ENCODE results near the gene KCNQ1OT1. TPM values are rescaled to one million over a fixed set of nuclear protein-coding genes. Genes with fewer than 3 reads are reported as not detected.

Gene KCNQ1OT1
- total and polyA plus RNA-seq, 2 of the 4 experiments (the other 2 are of a cell fraction), result 0.14 to 2.0 TPM

GRCh38 chr11:2573240-2574042, 126.4 kb downstream of the KCNQ1OT1 start:
- Histone ChIP-seq H3K56ac (ENCODE audit: extremely low read depth, insufficient read depth, low read length) (no peak overlapping the region), H2BK20ac (ENCODE audit: low read depth, low read length) (no peak overlapping the region), H4K5ac (ENCODE audit: low read depth, low read length) (no peak overlapping the region), H2AK5ac (ENCODE audit: low read depth, low read length) (no peak overlapping the region), H4K20me1 (ENCODE audit: insufficient read depth, low read length) (no peaks in the 10 kb centered on the region), H3K23ac (ENCODE audit: low read depth, low read length) (no peak overlapping the region), H3K4me1 (ENCODE audit: control insufficient read depth, insufficient read depth, low read length) (no peaks in the 10 kb centered on the region), H2BK15ac (ENCODE audit: low read depth, low read length) (no peak overlapping the region), H4K91ac (ENCODE audit: insufficient read depth, low read depth, low read length) (no peak overlapping the region), H2AFZ (replicated peaks; ENCODE audit: low read length, poor library complexity) (no peak overlapping the region), H3K27ac (ENCODE audit: insufficient read depth, low read length) (no peak overlapping the region), H3K4me2 (ENCODE audit: low read depth, low read length) (no peak overlapping the region), H3K36me3 (ENCODE audit: control insufficient read depth, insufficient read depth, low read length) (no peaks in the 10 kb centered on the region), H3K14ac (replicated peaks; ENCODE audit: low read depth, low read length) (no peak overlapping the region), H2AK9ac (replicated peaks; ENCODE audit: low read depth, low read length, poor library complexity) (no peak overlapping the region), H3K9ac (ENCODE audit: low read depth, low read length) (no peak overlapping the region), H3K79me1 (ENCODE audit: low read depth in 1 of 2, low read length in 2 of 2) (no peaks in the 10 kb centered on the region), H3K9me3 (ENCODE audit: control insufficient read depth, insufficient read depth, low read length) (no peaks in the 10 kb centered on the region; the same call in 1 of the 2 replicates), H3K4me3 (ENCODE audit: insufficient read depth, low read depth, low read length) (no peak overlapping the region), H3K27me3 (ENCODE audit: control insufficient read depth, insufficient read depth, low read length) (peaks cover 11% of the 10 kb centered on the region; the same call in 1 of the 2 replicates), H3K18ac (ENCODE audit: low read depth, low read length) (no peak overlapping the region), H2BK5ac (ENCODE audit: low read depth, low read length, poor library complexity, severe bottlenecking) (no peak overlapping the region), H3K9me1 (ENCODE audit: insufficient read depth, low read length) (no peaks in the 10 kb centered on the region), H4K8ac (ENCODE audit: low read depth in 2 of 2, low read length in 2 of 2) (no peak overlapping the region), H2BK120ac (ENCODE audit: low read depth, low read length) (no peak overlapping the region), H3K4ac (ENCODE audit: low read depth, low read length) (no peak overlapping the region)
- intact Hi-C loops (cut with micrococcal nuclease) (no loop called here), in situ Hi-C loops (cut with MboI; ENCODE audit: low sequenced_read_pairs) (no loop called here), dilution Hi-C loops (cut with HindIII; ENCODE audit: low sequenced_read_pairs, unreplicated experiment) (no loop called here)
- ATAC-seq (ENCODE audit: low read depth) (no peak), DNase-seq (no peak)
- 82% methylated on average over 20 of the region's 28 CpGs; no CpG with 5 or more reads in 1 of the 2 experiments for WGBS, 2 experiments (ENCODE audit: extremely low coverage in 2 of 2, insufficient read length in 1 of 2)
- ChIA-PET CTCF (no interaction called here), POLR2A (ENCODE audit: unreplicated experiment) (no interaction called here)
- TF ChIP-seq NFE2L2 (IDR thresholded peaks at IDR 0.05; ENCODE audit: low read depth, low read length) (no peak), ELK1 (IDR thresholded peaks at IDR 0.05; ENCODE audit: borderline replicate concordance, low read depth, low read length) (no peak), BHLHE40 (IDR thresholded peaks at IDR 0.05; ENCODE audit: low read depth, low read length) (no peak), RCOR1 (IDR thresholded peaks at IDR 0.05; ENCODE audit: insufficient replicate concordance, low read length) (no peak), FOS (IDR thresholded peaks at IDR 0.05; ENCODE audit: low read depth, low read length) (no peak), MXI1 (IDR thresholded peaks at IDR 0.05; ENCODE audit: borderline replicate concordance, low read depth, low read length) (no peak), SMC3 (IDR thresholded peaks at IDR 0.05; ENCODE audit: low read depth, low read length) (no peak), RAD21 (IDR thresholded peaks at IDR 0.05; ENCODE audit: low read length) (no peak), POLR2A (IDR thresholded peaks at IDR 0.05; ENCODE audit: low read depth, low read length) (no peak), CTCF (conservative IDR thresholded peaks at IDR 0.05; ENCODE audit: low read depth, low read length) (no peak), RFX5 (IDR thresholded peaks at IDR 0.05; ENCODE audit: low read depth, low read length) (no peak), MAZ (IDR thresholded peaks at IDR 0.05; ENCODE audit: borderline replicate concordance, low read depth, low read length) (no peak), MAFK (IDR thresholded peaks at IDR 0.05; ENCODE audit: low read depth, low read length) (no peak), USF2 (IDR thresholded peaks at IDR 0.05; ENCODE audit: low read depth, low read length) (no peak), CHD1 (IDR thresholded peaks at IDR 0.05; ENCODE audit: low read depth, low read length) (no peak), CEBPB (IDR thresholded peaks at IDR 0.05; ENCODE audit: low read depth, low read length) (no peak)
- BruUV-seq (replicated peaks), result no TSS peak
